Daoy (cell line): ENCODE results near the gene ACAA2. TPM values are rescaled to one million over a fixed set of nuclear protein-coding genes. Genes with fewer than 3 reads are reported as not detected.

ENCODE experiments used
- DNase-seq: peaks from one replicate; pipeline ENCODE4 v3.0.0-alpha.2; 2015; ENCODE audit warnings: low read depth
- total RNA-seq: library from RNA; depleted of rRNA; stranded (reverse); fragments of >200 nt; shearing (Covaris generic); gene quantifications from 2 replicates; pipeline ENCODE4 v1.2.3, GENCODE V29; 2014

Gene ACAA2
- total RNA-seq, 1 experiment from 2014 or later: 93.8 TPM

GRCh38 chr18:49743117-49743567 lies 70.2 kb downstream of the ACAA2 start:
- DNase-seq: no peak

DNA sequence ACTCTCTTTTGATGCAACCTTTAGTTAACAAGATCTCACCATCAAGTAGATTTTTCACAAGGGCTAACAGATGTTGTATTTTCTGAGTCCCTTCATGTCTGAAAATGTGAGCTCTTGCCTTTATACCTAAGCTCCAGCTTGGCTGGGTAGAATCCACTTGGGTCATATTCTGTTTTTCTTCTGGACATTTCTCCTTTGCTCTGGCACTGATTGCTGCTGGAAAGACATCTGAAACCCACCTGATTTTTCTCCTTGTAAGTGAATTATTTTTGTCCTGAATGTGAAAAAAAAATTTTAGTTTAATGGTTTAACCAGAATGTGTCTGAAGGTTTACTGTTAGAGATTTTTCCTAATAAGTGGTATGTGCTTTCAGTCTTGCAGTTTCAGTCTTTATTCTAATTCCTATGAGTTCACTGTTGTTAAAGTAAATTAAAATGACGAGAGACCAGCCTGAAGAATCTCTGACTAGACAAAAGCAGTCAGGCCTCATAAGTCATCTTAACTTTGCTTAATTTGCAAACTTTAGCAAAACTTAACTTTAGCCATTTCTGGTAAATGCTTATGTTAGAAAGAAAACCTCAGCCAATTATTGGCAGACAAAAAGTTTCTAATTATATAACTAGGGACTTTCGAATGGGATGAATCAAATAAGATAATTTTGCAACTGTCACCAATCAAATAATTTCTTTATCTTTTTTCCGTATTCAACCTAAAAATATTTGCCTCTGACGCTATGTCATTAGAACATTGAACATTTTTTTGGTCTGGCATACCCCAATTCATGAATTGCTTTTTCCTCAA lies 70.8 kb downstream of the ACAA2 start:
- no peak for DNase-seq

DNA sequence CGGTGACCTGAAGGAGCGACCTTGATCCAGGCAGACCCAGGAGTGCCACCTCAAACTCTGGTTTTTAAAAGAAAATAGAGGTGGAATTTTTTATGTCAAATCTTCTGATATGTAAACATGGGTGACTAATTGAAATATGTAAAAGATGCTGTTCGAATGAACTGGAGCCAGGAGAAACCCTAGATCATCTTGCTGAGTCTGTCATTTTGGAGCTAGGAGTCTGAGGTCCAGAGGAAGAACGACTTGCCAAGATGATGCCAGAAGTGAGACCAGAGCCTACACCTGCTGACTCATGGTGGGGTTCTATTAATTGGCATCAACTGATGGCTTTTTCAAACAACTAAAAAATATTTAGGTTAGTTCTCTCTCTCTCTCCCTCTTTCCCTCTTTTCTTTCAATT lies 74.1 kb downstream of the ACAA2 start:
- no peak for DNase-seq

DNA sequence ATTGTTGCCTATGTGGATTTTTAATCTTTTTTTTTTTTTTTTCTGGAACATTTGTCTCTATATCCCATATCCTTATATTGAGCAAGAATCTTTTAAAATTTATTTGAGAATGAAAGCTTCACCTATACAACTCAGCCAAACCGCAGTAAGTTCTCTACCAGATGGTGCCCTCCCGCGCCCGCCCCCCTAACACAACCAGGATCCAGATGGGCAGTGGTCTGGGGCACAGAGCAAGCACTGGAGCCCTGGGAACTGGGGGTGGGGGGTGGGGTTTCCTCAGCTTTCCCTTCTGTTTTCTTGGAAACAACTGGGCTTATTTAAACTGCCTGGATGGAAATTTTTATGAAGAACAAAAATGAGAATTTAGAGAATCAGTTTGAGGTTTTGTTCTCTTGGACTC lies 74.6 kb downstream of the ACAA2 start:
- DNase-seq: no peak

GRCh38 chr18:49734836-49735235 lies 78.5 kb downstream of the ACAA2 start:
- no peak for DNase-seq

DNA sequence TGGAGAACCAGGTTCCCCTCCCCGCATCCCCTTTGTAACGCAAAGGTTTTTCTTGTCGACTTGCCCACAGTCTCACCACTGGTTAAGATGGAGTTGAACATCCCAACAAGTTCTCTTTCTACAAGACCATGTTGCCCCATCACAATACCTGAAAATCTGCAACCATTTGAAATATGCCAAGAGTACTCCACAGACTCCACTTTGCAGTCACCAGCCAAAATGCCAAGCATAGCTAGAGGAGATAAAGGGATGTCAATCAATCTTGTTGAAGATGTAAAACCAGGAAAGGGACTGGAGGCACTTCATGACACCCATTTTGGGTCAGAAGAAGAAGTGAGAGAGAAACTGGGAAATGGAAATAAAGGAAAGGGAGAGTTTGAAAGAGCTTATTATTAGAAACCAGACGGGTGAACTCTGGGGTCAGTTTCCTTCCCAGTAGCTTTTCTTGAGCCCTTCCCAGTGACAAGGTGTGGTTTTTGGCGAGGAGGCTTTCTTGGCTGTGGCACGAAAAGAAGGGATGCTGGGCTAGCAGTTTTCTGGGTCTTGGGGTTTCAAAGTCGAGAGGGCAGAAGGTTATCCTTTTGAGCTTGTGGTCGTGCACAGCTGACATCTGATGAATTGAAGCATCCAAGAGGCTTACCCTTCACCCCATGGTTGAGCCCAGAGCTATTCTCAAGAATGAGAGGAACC lies 79.3 kb downstream of the ACAA2 start:
- no peak for DNase-seq

GRCh38 chr18:49733321-49733720 lies 80.0 kb downstream of the ACAA2 start:
- no peak for DNase-seq
